AML-193 (cell line): Measurements from ENCODE around the gene UBE2O.
A peak's percentile ranks its signal among the peaks of the same experiment; 100 is the strongest.

ENCODE experiments used
- DNase-seq, 2 experiments: peaks; one replicate each; lab custom pipeline; 2025; lab: John Stamatoyannopoulos, UW

Gene UBE2O

GRCh38 chr17:76439314-76439928 lies 13.5 kb downstream of the UBE2O start:
- no peak for DNase-seq

GRCh38 chr17:76438906-76439305 lies 14.0 kb downstream of the UBE2O start:
- no peak for DNase-seq

GRCh38 chr17:76437467-76438402 lies 15.2 kb downstream of the UBE2O start:
- DNase-seq = no peak

GRCh38 chr17:76435751-76436150 lies 17.2 kb downstream of the UBE2O start:
- no peak for DNase-seq

- no peak for DNase-seq
Measured at GRCh38 chr17:76434870-76435269, 18.1 kb downstream of the UBE2O start.

GRCh38 chr17:76433693-76434092 lies 19.3 kb downstream of the UBE2O start:
- no peak for DNase-seq

- peak; percentile 28 to 43 for DNase-seq
Measured at GRCh38 chr17:76432712-76433336, 20.1 kb downstream of the UBE2O start.

GRCh38 chr17:76432004-76432403 lies 20.9 kb downstream of the UBE2O start:
- DNase-seq = no peak

GRCh38 chr17:76431509-76431908 lies 21.4 kb downstream of the UBE2O start:
- no peak for DNase-seq

GRCh38 chr17:76428511-76428910 lies 24.4 kb downstream of the UBE2O start:
- no peak for DNase-seq

- no peak for DNase-seq
Measured at GRCh38 chr17:76427501-76428231, 25.3 kb downstream of the UBE2O start.

GRCh38 chr17:76426853-76427252 lies 26.1 kb downstream of the UBE2O start:
- DNase-seq = no peak

GRCh38 chr17:76422860-76423259 lies 30.1 kb downstream of the UBE2O start:
- DNase-seq = no peak

- no peak for DNase-seq
Measured at GRCh38 chr17:76422406-76422805, 30.5 kb downstream of the UBE2O start.

GRCh38 chr17:76421044-76421407 lies 31.9 kb downstream of the UBE2O start:
- no peak for DNase-seq

- DNase-seq = no peak
Measured at GRCh38 chr17:76420356-76421043, 32.5 kb downstream of the UBE2O start.

- peak in 1 of 2 experiments; percentile 28 for DNase-seq
Measured at GRCh38 chr17:76419576-76420260, 33.2 kb downstream of the UBE2O start.

GRCh38 chr17:76417499-76418143 lies 35.3 kb downstream of the UBE2O start:
- no peak for DNase-seq

GRCh38 chr17:76416899-76417298 lies 36.1 kb downstream of the UBE2O start:
- DNase-seq = no peak

GRCh38 chr17:76416457-76416856 lies 36.5 kb downstream of the UBE2O start:
- no peak for DNase-seq

GRCh38 chr17:76415786-76416185 lies 37.2 kb downstream of the UBE2O start:
- DNase-seq = no peak
